ENCODE data around the gene EXD2.

EXD2 gene

DNA sequence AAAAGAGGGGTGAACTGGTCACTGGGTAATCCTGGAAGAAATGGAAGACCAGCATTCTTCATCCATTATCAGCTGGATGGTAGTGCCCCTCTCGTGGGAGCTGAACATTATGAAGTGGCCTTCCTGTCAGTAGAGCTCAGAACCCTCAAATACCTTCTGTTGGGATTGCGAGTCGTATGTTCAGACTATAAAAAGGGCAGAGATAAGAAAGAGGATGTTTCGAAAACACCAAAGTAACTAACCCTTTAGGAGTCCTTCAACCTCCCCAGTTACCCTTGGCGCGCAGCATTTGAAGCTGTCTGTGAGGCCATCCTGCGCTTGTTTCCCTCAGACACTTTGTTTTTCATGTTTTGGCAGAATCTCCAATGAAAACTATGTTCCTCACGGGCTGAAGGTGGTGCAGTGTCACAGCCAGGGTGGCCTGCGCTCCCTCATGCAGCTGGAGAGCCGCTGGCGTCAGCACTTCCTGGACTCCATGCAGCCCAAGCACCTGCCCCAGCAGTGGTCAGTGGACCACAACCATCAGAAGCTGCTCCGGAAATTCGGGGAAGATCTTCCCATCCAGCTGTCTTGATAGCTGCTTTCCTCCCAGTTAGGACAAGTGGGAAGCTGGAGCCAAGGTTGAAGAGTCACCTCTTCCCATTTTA, 49.4 kb downstream of the EXD2 start:
- Histone ChIP-seq H3K79me2 (ENCODE audit: control insufficient read depth, low read length) (no peaks in the 10 kb centered on the region), H3K9me2 (replicated peaks; ENCODE audit: control insufficient read depth, low read length) (no peaks in the 10 kb centered on the region), H3F3A (ENCODE audit: control insufficient read depth, insufficient read depth) (no peaks in the 10 kb centered on the region), H3K27me3 (ENCODE audit: control insufficient read depth, low read length) (no peaks in the 10 kb centered on the region), H3K4me1 (ENCODE audit: control insufficient read depth, low read length) (no peaks in the 10 kb centered on the region), H3K9me3 (ENCODE audit: control insufficient read depth, insufficient read depth, low read length) (no peaks in the 10 kb centered on the region), H3K27ac (ENCODE audit: low read depth, low read length) (no peak overlapping the region), H3K4me2 (ENCODE audit: low read length) (no peak overlapping the region), H4K20me1 (ENCODE audit: control insufficient read depth, insufficient read depth, low read depth, low read length) (no peaks in the 10 kb centered on the region), H3K4me3 (ENCODE audit: low read length) (no peak overlapping the region), H3K36me3 (ENCODE audit: control insufficient read depth, low read length) (no peaks in the 10 kb centered on the region; the same call in 1 of the 2 replicates)
- TF ChIP-seq, protein P1, sequence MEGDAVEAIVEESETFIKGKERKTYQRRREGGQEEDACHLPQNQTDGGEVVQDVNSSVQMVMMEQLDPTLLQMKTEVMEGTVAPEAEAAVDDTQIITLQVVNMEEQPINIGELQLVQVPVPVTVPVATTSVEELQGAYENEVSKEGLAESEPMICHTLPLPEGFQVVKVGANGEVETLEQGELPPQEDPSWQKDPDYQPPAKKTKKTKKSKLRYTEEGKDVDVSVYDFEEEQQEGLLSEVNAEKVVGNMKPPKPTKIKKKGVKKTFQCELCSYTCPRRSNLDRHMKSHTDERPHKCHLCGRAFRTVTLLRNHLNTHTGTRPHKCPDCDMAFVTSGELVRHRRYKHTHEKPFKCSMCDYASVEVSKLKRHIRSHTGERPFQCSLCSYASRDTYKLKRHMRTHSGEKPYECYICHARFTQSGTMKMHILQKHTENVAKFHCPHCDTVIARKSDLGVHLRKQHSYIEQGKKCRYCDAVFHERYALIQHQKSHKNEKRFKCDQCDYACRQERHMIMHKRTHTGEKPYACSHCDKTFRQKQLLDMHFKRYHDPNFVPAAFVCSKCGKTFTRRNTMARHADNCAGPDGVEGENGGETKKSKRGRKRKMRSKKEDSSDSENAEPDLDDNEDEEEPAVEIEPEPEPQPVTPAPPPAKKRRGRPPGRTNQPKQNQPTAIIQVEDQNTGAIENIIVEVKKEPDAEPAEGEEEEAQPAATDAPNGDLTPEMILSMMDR (IDR thresholded peaks at IDR 0.05; ENCODE audit: low read depth, low read length, poor library complexity, severe bottlenecking): no peak
- no peak for TF ChIP-seq EZH2phosphoT487 (IDR thresholded peaks at IDR 0.05; ENCODE audit: borderline replicate concordance, low read length)

DNA sequence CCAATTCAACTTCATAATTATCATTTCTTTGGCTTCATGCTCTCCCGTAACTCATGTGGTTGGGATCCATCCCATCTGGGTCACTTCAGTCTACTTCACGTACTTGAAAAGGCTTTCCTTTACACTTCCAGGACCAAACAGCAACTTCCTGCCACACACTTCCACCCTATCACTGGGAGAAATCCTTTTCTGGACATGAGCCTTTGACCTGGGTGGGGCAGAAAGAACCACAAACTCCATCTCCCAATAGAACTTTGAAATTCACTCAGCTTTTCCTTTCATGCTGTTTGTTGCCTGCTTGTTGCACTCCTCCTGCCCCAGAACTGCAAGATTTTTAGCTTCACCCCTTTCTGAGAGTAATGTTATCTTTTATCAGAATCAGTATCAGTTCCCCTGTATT, 50.3 kb downstream of the EXD2 start:
- Histone ChIP-seq H3K27ac (ENCODE audit: low read depth, low read length) (no peak overlapping the region), H3K79me2 (ENCODE audit: control insufficient read depth, low read length) (no peaks in the 10 kb centered on the region), H4K20me1 (ENCODE audit: control insufficient read depth, insufficient read depth, low read depth, low read length) (no peaks in the 10 kb centered on the region), H3K9me2 (replicated peaks; ENCODE audit: control insufficient read depth, low read length) (no peaks in the 10 kb centered on the region), H3K27me3 (ENCODE audit: control insufficient read depth, low read length) (no peaks in the 10 kb centered on the region), H3K4me3 (ENCODE audit: low read length) (no peak overlapping the region), H3F3A (ENCODE audit: control insufficient read depth, insufficient read depth) (no peaks in the 10 kb centered on the region), H3K4me1 (ENCODE audit: control insufficient read depth, low read length) (no peaks in the 10 kb centered on the region), H3K36me3 (ENCODE audit: control insufficient read depth, low read length) (no peaks in the 10 kb centered on the region; the same call in 1 of the 2 replicates), H3K9me3 (ENCODE audit: control insufficient read depth, insufficient read depth, low read length) (no peaks in the 10 kb centered on the region), H3K4me2 (ENCODE audit: low read length) (no peak overlapping the region)
- no peak for TF ChIP-seq EZH2phosphoT487 (IDR thresholded peaks at IDR 0.05; ENCODE audit: borderline replicate concordance, low read length)
- TF ChIP-seq, protein P1 (IDR thresholded peaks at IDR 0.05; ENCODE audit: low read depth, low read length, poor library complexity, severe bottlenecking): no peak

DNA sequence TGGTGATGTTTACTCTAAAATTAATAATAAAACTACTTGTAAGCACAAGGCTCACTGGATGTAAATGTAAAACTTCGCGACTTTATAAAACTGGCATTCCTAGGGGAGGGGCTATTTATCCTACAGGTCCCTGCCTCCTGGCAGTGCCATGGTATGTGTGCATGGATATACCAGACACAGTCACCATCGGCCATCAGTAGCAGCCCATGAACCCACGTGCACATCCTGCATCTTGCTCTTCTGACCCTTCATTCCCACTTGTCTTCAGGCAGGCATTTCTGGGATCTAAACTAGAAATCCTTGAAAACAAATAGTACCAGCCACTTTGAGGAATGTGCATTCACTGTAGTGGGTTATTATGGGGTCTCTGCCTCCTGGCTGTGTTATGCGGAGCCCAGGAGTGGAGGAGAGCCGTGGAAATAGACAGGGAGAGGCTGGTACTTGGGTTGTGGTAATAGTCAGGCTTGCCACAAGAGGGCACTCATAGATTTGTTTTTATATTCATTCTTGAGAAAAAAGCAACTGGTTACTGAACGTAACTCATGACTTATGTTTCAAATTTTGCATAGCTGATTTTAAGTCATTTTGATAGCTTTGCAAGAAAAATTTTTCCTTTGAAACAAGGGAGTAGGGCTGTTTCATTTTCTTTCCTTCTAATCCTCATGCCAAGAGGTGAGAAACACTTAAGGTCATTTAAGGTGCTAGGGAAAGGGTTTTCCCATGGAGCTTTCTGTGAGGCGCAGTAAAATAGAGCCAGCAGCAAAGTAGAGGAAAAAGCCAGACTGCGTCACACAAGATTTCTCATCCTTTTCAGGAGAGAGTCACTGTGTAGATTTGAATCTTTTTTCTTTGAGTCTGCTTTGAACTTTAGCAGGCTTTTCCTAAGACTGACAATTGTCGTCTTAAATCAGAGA, 51.3 kb downstream of the EXD2 start:
- no peaks in the 10 kb centered on the region for H3F3A ChIP-seq (ENCODE audit: control insufficient read depth, insufficient read depth)
- H3K79me2 ChIP-seq (ENCODE audit: control insufficient read depth, low read length): no peaks in the 10 kb centered on the region
- H3K27ac ChIP-seq (ENCODE audit: low read depth, low read length): no peak overlapping the region
- H3K9me2 ChIP-seq (replicated peaks; ENCODE audit: control insufficient read depth, low read length): no peaks in the 10 kb centered on the region
- no peak overlapping the region for H3K4me3 ChIP-seq (ENCODE audit: low read length)
- no peaks in the 10 kb centered on the region for H3K4me1 ChIP-seq (ENCODE audit: control insufficient read depth, low read length)
- no peaks in the 10 kb centered on the region for H3K27me3 ChIP-seq (ENCODE audit: control insufficient read depth, low read length)
- H3K4me2 ChIP-seq (ENCODE audit: low read length): no peak overlapping the region
- no peaks in the 10 kb centered on the region for H4K20me1 ChIP-seq (ENCODE audit: control insufficient read depth, insufficient read depth, low read depth, low read length)
- no peaks in the 10 kb centered on the region for H3K9me3 ChIP-seq (ENCODE audit: control insufficient read depth, insufficient read depth, low read length)
- no peaks in the 10 kb centered on the region; the same call in 1 of the 2 replicates for H3K36me3 ChIP-seq (ENCODE audit: control insufficient read depth, low read length)
- TF ChIP-seq, protein P1 (IDR thresholded peaks at IDR 0.05; ENCODE audit: low read depth, low read length, poor library complexity, severe bottlenecking): peak; percentile 80
- no peak for TF ChIP-seq EZH2phosphoT487 (IDR thresholded peaks at IDR 0.05; ENCODE audit: borderline replicate concordance, low read length)
